AG04449 (cell line): Measurements from ENCODE around the gene OTULIN.

Experiments
- CTCF ChIA-PET: fragments of 350-600 bp; formaldehyde crosslinking; extraction: SDS; loops from one replicate; lab custom pipeline; 2021; ENCODE audit warnings: antibody characterized with exemption; lab: Yijun Ruan, JAX
- POLR2A ChIA-PET: fragments of 400-600, 350-600 bp; formaldehyde crosslinking; extraction: SDS; loops from one replicate; lab custom pipeline; 2020; ENCODE audit warnings: antibody characterized with exemption, inconsistent platforms; lab: Yijun Ruan, JAX
- DNase-seq: peaks from one replicate; pipeline ENCODE4 v3.0.0-alpha.2; 2010; ENCODE audit warnings: low read depth, low spot score
- H3K4me3 ChIP-seq: 2 replicates; pipeline ENCODE4 v1.5.1; 2011; ENCODE audit warnings: low read depth, mild to moderate bottlenecking, control low read depth, low read length
- TF ChIP-seq, protein P1 (sequence below): IDR thresholded peaks from one replicate; pipeline ENCODE4 v1.5.1; 2011; ENCODE audit warnings: mild to moderate bottlenecking, moderate library complexity, low read length, control low read depth, inconsistent platforms; ENCODE audit not compliant: insufficient read depth; ENCODE audit errors: missing control alignments

Gene OTULIN

DNA sequence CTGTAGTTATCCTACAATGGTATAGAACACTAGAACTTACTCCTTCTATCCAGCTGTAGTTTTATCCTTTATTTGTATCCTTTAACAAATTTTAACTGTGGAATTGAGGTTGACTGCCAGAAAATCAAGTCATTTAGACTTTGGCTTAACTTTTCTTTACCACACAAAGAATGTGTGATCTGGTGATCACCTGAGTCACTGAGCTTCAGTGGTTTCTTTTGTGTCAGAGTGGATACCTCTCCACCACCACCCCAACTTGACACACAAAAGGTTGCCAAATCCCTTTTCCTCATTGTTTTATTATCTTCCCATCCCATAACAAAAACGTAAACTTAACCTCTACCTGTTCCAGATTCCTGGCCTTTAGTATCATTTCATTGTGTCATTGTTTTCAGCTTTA, 5.5 kb downstream of the OTULIN start:
- ChIA-PET CTCF (interaction anchor here (1.2 to 2.2 kb wide), 4 partner anchors 15 to 333 kb away, joined by 3 to 6 read pairs (median 5); no protein-coding TSS in a partner anchor), POLR2A (no interaction called here)
- TF ChIP-seq, protein P1, sequence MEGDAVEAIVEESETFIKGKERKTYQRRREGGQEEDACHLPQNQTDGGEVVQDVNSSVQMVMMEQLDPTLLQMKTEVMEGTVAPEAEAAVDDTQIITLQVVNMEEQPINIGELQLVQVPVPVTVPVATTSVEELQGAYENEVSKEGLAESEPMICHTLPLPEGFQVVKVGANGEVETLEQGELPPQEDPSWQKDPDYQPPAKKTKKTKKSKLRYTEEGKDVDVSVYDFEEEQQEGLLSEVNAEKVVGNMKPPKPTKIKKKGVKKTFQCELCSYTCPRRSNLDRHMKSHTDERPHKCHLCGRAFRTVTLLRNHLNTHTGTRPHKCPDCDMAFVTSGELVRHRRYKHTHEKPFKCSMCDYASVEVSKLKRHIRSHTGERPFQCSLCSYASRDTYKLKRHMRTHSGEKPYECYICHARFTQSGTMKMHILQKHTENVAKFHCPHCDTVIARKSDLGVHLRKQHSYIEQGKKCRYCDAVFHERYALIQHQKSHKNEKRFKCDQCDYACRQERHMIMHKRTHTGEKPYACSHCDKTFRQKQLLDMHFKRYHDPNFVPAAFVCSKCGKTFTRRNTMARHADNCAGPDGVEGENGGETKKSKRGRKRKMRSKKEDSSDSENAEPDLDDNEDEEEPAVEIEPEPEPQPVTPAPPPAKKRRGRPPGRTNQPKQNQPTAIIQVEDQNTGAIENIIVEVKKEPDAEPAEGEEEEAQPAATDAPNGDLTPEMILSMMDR = no peak
- H3K4me3 ChIP-seq = no peak overlapping the region
- DNase-seq = no peak

DNA sequence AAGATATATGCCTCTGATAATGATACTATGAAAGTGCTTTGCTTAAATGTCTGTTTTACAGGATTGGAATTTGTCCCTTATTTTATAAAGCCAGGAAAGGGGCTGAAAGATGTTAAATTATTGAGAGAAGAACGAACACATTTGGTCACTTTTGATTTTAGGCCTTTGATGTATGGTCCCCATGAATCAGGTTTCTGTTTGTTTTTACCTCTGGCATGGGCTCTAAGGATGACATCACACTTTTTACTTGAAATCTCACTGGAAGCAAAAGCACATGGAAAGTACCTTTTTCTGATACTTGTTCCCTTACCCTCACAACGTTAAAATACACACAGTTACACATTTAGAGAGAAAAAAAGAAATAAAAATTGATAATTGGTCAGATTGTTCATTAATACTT, 6.9 kb downstream of the OTULIN start:
- TF ChIP-seq, protein P1 = no peak
- H3K4me3 ChIP-seq = no peak overlapping the region
- DNase-seq = no peak
- POLR2A ChIA-PET = no interaction called here
- CTCF ChIA-PET = no interaction called here

- DNase-seq = no peak
- ChIA-PET POLR2A (interaction anchor here (0.6 kb wide), 1 partner anchor 677 kb away, joined by 3 read pairs; no protein-coding TSS in a partner anchor), CTCF (interaction anchor here (1.4 to 6.1 kb wide), 3 partner anchors 13 to 328 kb away, joined by 3 to 51 read pairs (median 8); no protein-coding TSS in a partner anchor)
- no peak overlapping the region for H3K4me3 ChIP-seq
- TF ChIP-seq, protein P1 = no peak
Measured at GRCh38 chr5:14672082-14672481, 7.6 kb downstream of the OTULIN start.

- TF ChIP-seq, protein P1 = no peak
- no peak overlapping the region for H3K4me3 ChIP-seq
- ChIA-PET POLR2A (interaction anchor here (0.6 kb wide), 1 partner anchor 678 kb away, joined by 3 read pairs; no protein-coding TSS in a partner anchor), CTCF (interaction anchor here (1.2 to 6.1 kb wide), 4 partner anchors 13 to 328 kb away, joined by 3 to 51 read pairs (median 6); no protein-coding TSS in a partner anchor)
- no peak for DNase-seq
Measured at GRCh38 chr5:14672484-14673394, 8.2 kb downstream of the OTULIN start.

- CTCF ChIA-PET = interaction anchor here (1.2 to 6.1 kb wide), 4 partner anchors 12 to 327 kb away, joined by 3 to 51 read pairs (median 6); no protein-coding TSS in a partner anchor
- POLR2A ChIA-PET = no interaction called here
- DNase-seq = no peak
- TF ChIP-seq, protein P1 = no peak
- H3K4me3 ChIP-seq = no peak overlapping the region
Measured at GRCh38 chr5:14673443-14673842, 8.9 kb downstream of the OTULIN start.
